Body of pancreas (tissue), 4 donors: ENCODE measurements around the gene SORCS1. TPM values are rescaled to one million over a fixed set of nuclear protein-coding genes. Genes with fewer than 3 reads are reported as not detected.

Source experiments
- ATAC-seq: fragments of 150-250 bp; one replicate; pipeline ENCODE4 v1.9.1; 2016
- DNase-seq, 4 donors: peaks; one replicate each; pipeline ENCODE4 v3.0.0-alpha.2; 2019
- H3K27ac ChIP-seq, 4 donors: fragments of 200-600 bp; sonication (generic); 1 replicate in 3 of 4; 2 replicates in 1 of 4; pipeline versions ENCODE4 v1.5.1 to v1.6.1; 2016 to 2019; ENCODE audit warnings: mild to moderate bottlenecking in 1 of 4, mixed read lengths in 1 of 4, moderate library complexity in 1 of 4
- H3K27me3 ChIP-seq, 2 donors: fragments of 200-600 bp; sonication (generic); one replicate each; pipeline ENCODE4 v1.6.0; 2016; ENCODE audit warnings: mild to moderate bottlenecking in 1 of 2
- H3K36me3 ChIP-seq, 2 donors: fragments of 200-600 bp; sonication (generic); replicated peaks in 1 of 2; 2 replicates each; pipeline ENCODE4 v1.5.1; 2016; ENCODE audit warnings: low read depth in 2 of 2; ENCODE audit not compliant: insufficient read depth in 1 of 2
- H3K4me1 ChIP-seq: fragments of 200-600 bp; sonication (generic); one replicate; pipeline ENCODE4 v1.6.0; 2016
- H3K4me3 ChIP-seq, 2 donors: fragments of 200-600 bp; sonication (generic); 1 replicate in 1 of 2; 2 replicates in 1 of 2; pipeline ENCODE4 v1.5.1; 2016 to 2019
- H3K9me3 ChIP-seq, 3 donors: fragments of 200-600 bp; sonication (generic); 1 replicate in 2 of 3; 2 replicates in 1 of 3; pipeline ENCODE4 v1.5.1; 2016
- POLR2A ChIP-seq, 3 donors: fragments of 450-650 bp; IDR thresholded peaks; one replicate each; pipeline ENCODE4 v1.6.1; 2016; ENCODE audit warnings: antibody characterized with exemption in 3 of 3, mild to moderate bottlenecking in 2 of 3
- WGBS, 2 donors: methylation state at CpG; one replicate each; pipeline ENCODE4 v1.1.5; 2017; 5-methylcytosine and 5-hydroxymethylcytosine counted together
- intact Hi-C: fragments of 100-400 bp; cut with DNase I; formaldehyde crosslinking; loops from one replicate; pipeline ENCODE4 v1.15.1; 2023
- total RNA-seq, 2 donors: library from RNA; depleted of rRNA; stranded (reverse); fragments of >200 nt; gene quantifications; one replicate each; pipeline ENCODE4 v1.1.0, GENCODE V29; 2016
- TF ChIP-seq, protein P1 (sequence below), 7 experiments: fragments of 450-650 bp in 4 of 7; fragments of 200-600 bp in 3 of 7; sonication (generic) in 3 of 7; IDR thresholded peaks; one replicate each; pipeline ENCODE4 v1.5.1; 2016 to 2019; ENCODE audit warnings: antibody characterized with exemption in 7 of 7

Gene SORCS1
- total RNA-seq, 2 donors from 2014 or later: 1.3 to 6.0 TPM

DNA sequence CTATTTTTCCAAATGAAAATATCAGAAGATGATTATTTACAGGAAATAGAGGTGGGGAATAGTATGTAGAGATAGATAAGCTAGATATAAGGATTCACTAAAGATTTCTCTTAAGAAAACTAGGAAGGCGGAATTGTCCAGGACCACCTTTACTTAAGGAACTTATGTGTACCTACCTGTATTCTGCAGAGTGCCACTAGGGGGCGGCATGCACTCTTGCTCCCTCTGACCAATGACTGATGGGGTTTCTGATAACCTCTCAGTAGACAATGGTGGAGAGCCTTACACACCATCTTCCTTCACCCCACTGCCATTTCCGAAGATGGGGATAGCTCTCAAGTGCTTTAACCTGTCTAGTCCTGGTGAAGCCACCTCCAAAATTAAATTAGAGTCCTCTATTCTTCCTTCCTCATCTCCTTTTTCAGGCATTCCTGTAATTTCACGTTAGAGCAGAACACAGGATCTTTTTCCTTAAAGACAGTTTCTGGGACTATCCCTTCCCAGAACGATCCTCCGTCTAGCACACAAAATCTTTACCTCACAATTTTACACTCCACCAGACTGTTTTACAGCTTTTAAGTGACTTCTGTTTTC, 453.1 kb downstream of the SORCS1 start:
- WGBS, 2 donors: 54 to 62% methylated on average over 6 of the region's 6 CpGs
- peak; percentile 41 to 70 (median 52) for DNase-seq
- Histone ChIP-seq H3K27ac (no peak overlapping the region), H3K27me3 (no peaks in the 10 kb centered on the region), H3K36me3 (no peaks in the 10 kb centered on the region), H3K4me3 (no peak overlapping the region), H3K9me3 (no peaks in the 10 kb centered on the region), H3K4me1 (no peaks in the 10 kb centered on the region)
- intact Hi-C loops: no loop called here
- ATAC-seq: no peak
- TF ChIP-seq, protein P1, sequence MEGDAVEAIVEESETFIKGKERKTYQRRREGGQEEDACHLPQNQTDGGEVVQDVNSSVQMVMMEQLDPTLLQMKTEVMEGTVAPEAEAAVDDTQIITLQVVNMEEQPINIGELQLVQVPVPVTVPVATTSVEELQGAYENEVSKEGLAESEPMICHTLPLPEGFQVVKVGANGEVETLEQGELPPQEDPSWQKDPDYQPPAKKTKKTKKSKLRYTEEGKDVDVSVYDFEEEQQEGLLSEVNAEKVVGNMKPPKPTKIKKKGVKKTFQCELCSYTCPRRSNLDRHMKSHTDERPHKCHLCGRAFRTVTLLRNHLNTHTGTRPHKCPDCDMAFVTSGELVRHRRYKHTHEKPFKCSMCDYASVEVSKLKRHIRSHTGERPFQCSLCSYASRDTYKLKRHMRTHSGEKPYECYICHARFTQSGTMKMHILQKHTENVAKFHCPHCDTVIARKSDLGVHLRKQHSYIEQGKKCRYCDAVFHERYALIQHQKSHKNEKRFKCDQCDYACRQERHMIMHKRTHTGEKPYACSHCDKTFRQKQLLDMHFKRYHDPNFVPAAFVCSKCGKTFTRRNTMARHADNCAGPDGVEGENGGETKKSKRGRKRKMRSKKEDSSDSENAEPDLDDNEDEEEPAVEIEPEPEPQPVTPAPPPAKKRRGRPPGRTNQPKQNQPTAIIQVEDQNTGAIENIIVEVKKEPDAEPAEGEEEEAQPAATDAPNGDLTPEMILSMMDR (IDR thresholded peaks at IDR 0.05): peak; percentile 43 to 65 (median 54)
- TF ChIP-seq POLR2A (IDR thresholded peaks at IDR 0.05): no peak

DNA sequence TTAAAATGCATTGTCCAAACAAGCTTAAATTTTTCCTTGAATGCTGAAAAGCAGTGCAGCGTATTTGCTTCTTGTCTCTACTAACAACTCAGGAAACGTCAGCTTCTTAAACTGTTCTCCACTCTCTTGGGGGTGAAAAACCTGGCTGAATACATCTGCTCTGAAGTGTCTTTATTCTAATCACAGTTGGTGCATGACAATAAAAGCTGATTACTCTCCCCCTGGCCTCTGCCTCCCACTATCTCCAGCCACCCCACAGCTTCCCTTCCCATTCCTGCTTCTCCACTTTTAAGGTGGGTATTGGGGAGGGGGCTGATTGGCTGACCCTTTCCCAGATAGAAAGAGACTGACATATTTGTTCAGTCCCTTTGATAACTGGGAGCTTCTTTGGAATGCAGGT, 456.0 kb downstream of the SORCS1 start:
- intact Hi-C loops: no loop called here
- no peaks in the 10 kb centered on the region for H3K9me3 ChIP-seq

DNA sequence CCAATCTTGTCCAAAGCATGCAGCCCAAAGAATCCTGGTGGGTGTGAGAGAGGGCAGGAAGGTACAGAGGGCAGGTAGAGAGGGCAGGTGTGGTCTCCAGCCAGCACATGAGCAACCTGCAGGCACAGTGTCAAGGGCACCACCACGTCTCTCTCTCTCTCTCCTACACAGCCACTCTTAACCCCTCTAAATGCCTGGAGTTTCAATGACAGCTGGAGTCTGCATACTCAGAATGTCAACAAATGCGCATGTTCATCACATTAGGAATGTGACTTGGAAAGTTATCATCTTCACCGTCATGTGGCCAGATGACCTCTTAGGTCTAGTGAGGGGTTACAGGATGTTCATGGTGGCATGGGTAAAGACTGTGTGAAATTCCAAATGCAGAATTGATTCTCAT, 456.8 kb downstream of the SORCS1 start:
- ATAC-seq: no peak

More for the DNA sequence above, 456.0 kb downstream of the SORCS1 start:
- DNase-seq: no peak
- Histone ChIP-seq H3K4me3 (no peak overlapping the region), H3K27me3 (no peaks in the 10 kb centered on the region), H3K36me3 (no peaks in the 10 kb centered on the region), H3K27ac (no peak overlapping the region), H3K4me1 (no peaks in the 10 kb centered on the region)
- TF ChIP-seq, protein P1 (IDR thresholded peaks at IDR 0.05): no peak
- TF ChIP-seq POLR2A (IDR thresholded peaks at IDR 0.05): no peak
- 54 to 56% methylated on average over 2 of the region's 2 CpGs for WGBS, 2 donors
- no peak for ATAC-seq

DNA sequence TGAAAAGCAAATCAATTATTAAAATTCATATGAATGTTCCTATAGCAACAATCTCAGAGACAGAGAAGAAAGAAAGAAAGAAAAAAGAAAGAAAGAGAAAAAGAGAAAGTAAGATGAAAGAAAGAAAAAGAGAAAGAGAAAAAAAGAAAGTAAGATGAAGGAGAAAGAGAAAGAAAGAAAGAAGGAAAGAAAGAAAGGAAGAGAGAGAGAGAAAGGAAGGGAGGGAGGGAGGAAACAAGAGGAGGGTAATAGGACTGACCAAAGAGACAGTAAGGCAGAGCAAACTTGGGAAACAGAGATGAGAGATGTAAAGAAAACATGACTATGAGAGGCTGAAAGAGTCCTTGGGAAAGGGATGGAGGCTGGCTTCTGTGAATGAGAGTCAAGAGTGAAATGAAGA, 458.4 kb downstream of the SORCS1 start:
- DNase-seq (no peak), ATAC-seq (no peak)
- Histone ChIP-seq H3K27me3 (no peaks in the 10 kb centered on the region), H3K4me1 (no peaks in the 10 kb centered on the region), H3K9me3 (no peaks in the 10 kb centered on the region), H3K4me3 (no peak overlapping the region), H3K36me3 (no peaks in the 10 kb centered on the region), H3K27ac (no peak overlapping the region)
- TF ChIP-seq POLR2A (IDR thresholded peaks at IDR 0.05): no peak
- TF ChIP-seq, protein P1 (IDR thresholded peaks at IDR 0.05): no peak
- intact Hi-C loops: no loop called here

More for the DNA sequence above, 456.8 kb downstream of the SORCS1 start:
- Histone ChIP-seq H3K4me1 (no peaks in the 10 kb centered on the region), H3K27me3 (no peaks in the 10 kb centered on the region), H3K27ac (no peak overlapping the region), H3K9me3 (no peaks in the 10 kb centered on the region), H3K36me3 (no peaks in the 10 kb centered on the region), H3K4me3 (no peak overlapping the region)
- DNase-seq: no peak
- intact Hi-C loops: no loop called here
- TF ChIP-seq POLR2A (IDR thresholded peaks at IDR 0.05): no peak
- TF ChIP-seq, protein P1 (IDR thresholded peaks at IDR 0.05): no peak
- 43 to 58% methylated on average over 3 of the region's 3 CpGs for WGBS, 2 donors

DNA sequence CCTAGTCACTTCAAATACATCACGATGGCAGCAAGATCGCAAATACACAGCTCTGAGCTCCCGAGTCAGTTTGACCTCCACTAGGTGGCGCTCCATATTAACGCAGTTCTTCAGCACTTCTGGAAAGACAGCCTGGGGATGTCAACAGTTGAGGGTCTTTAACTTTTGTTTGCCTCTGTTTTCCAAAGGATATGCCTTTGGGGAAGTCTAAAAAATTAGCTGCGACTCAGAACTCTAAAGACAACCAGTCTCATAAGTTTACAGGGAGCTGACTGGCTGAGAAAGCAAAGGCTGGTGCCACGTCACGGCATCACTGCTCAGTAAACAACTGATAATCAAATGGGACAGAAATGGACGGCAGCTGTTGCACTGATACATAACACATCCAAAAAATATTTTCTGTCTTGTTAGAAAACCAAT, 458.8 kb downstream of the SORCS1 start:
- H3K4me3 ChIP-seq: no peak overlapping the region
- H3K36me3 ChIP-seq: no peaks in the 10 kb centered on the region
- H3K27me3 ChIP-seq: no peaks in the 10 kb centered on the region
- no peaks in the 10 kb centered on the region for H3K4me1 ChIP-seq
- H3K9me3 ChIP-seq: no peaks in the 10 kb centered on the region
- peak; percentile 45 for ATAC-seq
- TF ChIP-seq POLR2A (IDR thresholded peaks at IDR 0.05): no peak
- TF ChIP-seq, protein P1 (IDR thresholded peaks at IDR 0.05): peak; percentile 63 to 82 (median 66)
- 5 to 13% methylated on average over 9 of the region's 9 CpGs for WGBS, 2 donors
- H3K27ac ChIP-seq: no peak overlapping the region
- peak; percentile 59 to 71 (median 66) for DNase-seq
- intact Hi-C loops: no loop called here
